Stimulated activated CD8-positive, alpha-beta memory T cell treated with anti-CD3 and anti-CD28 coated beads, Interleukin-12 subunit alpha, Interleukin-12 subunit beta, amount 100 ng/mL, for 24 hours (primary cell): Measurements from ENCODE around the gene SPEG.

Experiments
- DNase-seq: peaks from one replicate; pipeline ENCODE4 v3.0.0-alpha.2; 2020; ENCODE audit errors: extremely low read depth

SPEG gene

DNA sequence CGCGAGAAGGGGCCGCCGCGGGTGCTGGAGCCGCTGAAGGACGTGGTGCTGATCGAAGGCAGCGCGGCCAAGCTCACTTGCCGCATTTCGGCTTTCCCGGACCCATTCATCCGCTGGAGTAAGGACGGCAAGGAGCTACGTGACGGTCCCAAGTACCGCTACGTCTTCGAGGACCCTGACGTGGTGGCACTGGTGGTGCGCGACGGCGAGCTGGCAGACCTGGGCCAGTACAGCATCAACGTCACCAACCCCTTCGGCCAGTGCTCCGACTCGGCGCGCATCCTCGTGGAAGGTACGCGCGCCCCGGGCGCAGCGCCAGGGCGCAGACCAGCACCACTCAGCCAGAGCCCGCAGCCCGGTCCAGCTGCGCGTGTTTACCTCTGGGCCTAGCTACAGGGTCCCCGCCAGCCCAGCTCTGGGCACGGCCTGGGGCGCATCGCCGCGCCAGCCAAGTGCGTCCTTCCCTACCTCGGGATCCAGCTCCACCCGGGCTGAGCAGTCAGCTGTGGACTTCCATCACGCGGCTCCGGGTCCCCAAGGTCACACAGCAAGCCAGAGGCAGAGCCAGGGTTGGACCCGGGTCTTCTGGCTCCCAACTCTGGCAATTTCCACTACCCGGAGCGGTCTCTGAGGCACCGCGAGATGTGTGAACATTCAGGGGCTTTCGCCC, 62.3 kb downstream of the SPEG start:
- no peak for DNase-seq

DNA sequence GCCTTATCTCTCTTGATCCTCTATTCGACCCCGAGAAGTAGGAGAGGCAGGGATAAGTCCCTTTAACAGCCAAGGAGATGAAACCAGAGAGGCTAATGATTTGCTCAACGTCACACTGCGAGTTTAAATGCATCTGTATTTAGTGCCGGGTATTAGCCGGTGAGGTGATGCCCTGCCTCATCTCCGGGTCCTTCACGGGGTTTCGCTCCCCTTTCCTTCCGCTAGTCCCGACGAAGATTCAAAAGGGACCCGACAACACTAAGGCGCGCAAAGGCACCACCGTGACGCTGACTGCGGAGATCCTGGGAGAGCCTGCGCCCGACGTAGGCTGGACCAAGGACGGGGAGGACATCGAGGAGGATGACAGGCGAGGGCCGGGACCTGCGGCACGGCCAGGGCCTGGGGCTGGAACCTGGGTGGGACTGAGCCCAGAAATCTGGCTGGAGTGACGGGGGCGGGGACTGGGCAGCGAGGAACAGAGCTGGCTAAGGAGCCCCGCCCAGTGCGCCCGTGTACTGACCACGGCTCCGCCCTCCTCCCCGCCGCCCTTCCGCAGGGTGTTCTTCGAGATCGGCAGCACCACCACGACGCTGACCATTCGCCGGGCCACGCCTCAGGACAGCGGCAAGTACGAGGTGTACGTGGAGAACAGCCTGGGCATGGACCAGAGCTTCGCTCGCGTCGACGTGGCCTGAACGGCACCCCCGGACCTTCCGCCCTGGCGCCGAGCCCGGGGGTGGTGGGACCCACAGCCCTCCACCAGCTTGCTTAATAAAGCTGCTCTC, 63.0 kb downstream of the SPEG start:
- no peak for DNase-seq

DNA sequence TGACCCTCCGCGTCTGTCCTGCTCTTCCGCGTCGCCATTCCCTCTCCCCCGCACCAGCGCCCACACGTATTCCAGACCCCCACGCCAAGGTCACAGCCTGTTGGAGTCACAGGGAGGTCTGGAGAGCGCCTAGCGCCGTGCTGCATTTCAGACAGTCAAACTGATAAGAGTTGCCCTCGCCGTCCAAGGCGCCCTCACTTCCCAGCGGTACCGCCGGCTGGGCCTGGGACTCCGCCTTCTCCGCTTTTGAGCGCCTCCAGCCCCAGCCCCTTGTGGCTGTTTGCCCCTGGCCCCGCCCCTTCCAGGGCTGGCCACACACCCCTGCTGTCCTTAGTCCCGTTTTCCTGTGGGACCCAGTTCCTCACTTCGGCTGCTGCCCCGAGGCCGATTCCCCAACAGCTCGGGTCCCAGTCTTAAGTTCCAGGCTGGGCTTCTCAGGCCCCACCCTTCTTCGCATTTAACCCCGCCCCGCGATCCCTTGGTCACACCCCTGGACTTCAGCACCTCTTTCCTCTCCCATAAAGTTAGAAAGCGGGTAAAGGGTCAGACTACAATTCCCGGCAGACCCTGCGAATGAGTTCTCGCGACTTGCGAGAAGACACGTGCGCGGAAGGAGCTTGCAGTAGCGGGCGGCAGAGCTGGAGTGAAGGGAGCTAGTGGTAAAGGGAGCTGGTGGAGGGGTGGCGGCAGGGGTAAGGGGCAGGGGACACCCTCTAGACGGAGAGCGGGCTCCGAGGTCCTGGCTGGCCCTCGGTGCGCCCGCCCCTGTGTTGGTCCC, 63.8 kb downstream of the SPEG start, which contains the start of gene GMPPA:
Gene GMPPA (plus strand): TSS at position 612 of the 778 bp plus-strand sequence. CDS start 1,085 bp downstream, outside the sequence.
- DNase-seq = peak; percentile 74

DNA sequence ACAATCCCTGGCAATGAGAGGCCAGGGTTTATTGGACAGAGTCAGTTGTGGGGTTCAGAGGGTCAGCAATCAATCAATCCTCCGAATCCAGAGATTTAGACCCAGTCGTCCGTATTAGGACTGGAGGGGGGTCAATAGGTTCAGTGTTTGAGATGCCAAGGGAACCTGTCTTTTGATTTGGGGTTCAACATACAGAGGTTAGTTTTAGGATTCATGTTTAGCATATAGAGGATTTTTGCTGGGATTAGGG, 64.3 kb downstream of the SPEG start:
- no peak for DNase-seq

DNA sequence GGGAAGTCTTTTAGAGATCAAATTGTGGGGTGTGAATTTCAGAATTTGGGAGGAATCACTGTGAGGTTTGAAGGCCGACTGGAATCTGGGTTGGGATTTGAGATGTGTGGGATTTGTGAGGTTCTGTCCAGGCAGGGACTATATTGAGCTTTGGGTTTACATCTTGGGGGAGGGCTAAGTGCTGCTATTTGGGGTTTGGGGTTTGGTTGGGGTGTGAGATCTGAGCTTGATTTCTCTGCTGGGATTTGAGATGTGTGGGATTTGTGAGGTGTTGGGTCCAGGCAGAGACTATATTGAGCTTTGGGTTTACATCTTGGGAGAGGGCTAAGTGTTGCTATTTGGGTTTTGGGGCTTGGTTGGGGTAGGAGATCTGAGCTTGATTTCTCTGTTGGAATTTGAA, 64.9 kb downstream of the SPEG start:
- no peak for DNase-seq

DNA sequence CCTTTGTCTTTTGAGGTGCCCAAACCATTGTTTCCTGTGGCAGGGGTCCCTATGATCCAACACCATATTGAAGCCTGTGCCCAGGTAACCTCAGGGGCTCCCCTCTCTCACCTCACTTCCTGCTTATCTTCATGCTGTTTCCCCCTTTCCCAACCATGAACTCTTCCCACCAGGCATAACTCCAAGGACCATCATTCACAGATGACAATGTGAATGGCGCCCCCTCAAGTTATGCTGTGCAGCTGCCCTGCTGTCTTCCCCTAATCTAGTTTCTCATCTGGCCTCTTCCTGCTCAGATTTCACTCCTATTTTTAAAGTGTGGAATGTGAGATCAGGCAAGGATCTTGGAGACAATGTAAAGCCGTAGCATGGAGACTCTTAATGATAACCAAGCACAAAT, 65.5 kb downstream of the SPEG start:
- DNase-seq = no peak

DNA sequence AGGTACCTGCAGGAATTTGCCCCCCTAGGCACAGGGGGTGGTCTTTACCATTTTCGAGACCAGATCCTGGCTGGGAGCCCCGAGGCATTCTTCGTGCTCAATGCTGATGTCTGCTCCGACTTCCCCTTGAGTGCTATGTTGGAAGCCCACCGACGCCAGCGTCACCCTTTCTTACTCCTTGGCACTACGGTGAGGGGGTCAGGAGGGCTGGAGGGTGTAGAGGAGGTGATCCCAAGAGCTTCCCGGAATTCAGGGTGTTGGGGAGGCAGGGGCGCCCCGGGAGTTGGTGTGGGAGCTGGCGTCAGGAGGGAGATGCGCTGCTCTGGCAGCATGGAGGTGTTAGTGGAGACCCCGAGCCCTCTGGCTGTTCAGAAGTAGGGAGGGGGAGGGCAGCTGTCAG, 67.2 kb downstream of the SPEG start:
- no peak for DNase-seq

DNA sequence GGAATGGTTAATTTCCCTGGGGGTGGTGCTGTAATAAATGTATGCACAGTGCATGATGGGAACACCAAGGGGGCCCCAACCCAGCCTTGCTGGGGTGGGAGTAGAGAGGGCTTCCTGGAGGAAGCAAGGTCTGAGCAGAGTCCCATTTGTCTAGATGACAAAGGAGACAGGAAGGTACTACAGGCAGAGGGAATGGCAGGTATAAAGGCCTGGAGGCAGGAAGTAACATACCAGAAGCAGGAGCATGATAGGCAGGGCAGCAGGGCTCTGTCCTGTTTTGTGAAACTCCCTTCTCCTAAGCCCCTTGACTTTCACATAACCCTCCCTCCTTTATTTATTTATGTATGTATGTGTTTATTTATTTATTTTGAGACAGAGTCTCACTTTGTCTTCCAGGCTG, 68.0 kb downstream of the SPEG start:
- DNase-seq = no peak

DNA sequence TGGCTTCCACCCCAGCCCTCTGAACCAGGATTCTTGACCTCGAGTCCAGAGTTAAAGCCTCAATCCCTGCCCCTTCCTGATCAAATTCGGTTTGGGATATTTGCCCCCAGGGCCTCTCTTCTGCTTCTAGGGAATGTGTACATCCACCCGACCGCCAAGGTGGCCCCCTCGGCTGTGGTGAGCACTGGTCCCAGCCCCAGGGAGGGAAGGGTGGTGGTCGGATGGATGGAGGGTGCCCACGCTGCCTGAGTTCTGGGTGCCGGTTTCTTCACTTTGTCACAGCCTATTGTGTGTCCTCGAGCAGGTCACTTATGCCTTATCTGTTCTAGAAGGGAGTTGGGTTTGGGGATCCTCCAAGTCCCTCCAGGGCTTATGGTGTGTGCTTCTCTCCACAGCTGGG, 70.9 kb downstream of the SPEG start:
- DNase-seq = no peak

DNA sequence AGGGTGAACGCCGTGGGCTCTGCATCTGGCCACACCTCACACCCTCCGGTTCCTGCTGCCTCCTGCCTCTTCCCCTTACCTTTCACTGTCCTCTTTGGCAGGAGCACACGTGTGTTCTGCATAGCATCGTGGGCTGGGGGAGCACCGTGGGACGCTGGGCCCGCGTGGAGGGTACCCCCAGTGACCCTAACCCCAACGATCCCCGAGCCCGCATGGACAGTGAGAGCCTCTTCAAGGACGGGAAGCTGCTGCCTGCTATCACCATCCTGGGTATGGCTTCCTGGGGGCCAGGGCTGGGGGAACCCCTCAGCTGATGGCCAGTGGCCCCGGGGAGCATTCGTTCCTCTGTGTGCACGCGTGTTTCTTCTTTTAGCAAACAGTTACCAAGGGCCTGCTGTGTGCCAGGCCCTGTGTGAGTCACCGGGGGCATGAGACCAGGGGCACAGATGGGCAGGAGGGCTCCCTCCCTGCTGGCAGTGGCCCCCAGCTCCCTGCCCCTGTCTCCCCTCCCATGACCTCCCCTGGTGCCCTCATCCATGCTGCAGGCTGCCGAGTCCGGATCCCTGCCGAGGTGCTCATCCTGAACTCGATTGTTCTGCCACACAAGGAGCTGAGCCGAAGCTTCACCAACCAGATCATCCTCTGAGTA, 71.6 kb downstream of the SPEG start:
- no peak for DNase-seq

DNA sequence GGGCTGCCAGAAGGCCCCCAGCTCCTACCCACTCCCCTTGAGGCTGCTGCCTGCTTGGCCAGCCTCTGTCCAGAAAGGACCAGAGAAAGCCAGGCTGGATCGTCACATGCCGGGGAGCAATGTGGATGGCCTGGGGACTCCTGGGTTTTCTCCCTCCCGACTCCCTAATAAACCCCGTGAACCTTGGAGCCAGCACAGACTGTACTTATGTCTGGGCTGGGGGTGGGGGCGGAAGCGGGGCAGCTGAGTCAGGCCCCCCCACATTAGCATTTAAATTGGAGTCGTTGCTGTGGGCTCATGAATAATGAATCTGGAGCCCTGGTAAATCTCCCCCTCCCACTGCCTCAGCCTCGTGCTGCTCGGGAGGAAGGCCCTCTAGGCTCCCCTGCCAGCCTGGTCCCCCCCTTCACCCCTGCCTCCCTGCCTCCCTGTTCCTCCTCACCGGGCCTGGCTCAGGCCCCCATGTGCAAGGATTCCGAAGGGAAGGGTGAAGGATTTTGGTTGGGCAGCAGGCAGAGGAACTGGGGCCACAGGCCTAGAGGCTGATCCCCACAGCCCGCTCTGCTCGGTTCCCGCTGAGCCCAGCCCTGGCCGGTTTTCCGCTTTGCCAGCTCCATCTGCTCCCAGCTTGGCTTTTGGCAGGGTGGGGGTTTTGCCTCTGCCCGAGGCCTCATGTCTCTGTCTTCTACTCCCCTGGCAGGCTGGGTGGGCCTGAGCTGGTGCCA, 72.3 kb downstream of the SPEG start:
- DNase-seq = no peak

DNA sequence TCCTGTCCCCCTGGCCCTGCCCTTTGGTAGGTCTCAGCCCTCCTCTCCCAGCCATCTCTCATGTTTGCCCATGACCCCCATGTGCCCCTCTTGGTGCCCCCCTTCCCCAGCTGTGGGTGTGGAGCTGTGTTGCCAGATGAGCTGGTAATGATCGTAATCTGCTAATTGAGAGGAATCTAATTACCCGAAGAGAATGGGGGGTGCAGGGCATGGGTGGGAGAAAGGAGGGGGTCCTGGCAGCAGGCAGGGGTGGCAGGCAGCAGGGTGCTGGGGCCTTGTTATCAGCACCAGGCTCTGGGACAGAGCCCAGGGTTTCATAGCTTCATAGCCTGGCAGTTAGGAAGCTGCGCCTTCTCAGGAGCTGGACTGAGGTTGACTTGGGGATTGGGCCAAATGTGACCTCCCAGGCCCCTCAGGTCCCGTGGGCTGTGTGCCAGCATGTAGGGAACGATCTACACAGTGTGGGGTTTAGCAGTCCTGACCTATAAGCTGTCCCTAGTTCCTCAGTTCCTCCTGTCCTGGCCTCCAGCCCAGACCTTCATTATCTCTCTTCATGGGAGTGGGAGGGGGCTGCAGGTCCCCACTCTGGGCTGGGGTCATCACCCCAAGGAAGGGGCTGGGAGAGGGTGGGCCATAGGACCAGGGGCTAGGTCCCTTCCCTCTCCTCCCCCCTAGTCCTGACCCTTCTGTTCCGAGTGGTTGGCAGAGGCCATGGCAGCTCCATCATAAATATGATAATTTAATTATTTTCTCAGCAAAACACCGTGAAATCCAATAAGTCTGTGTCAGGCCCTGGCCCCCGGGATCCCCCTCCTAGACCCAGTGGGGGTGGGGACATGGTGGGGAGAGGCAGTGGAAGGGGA, 73.2 kb downstream of the SPEG start:
- DNase-seq = no peak

DNA sequence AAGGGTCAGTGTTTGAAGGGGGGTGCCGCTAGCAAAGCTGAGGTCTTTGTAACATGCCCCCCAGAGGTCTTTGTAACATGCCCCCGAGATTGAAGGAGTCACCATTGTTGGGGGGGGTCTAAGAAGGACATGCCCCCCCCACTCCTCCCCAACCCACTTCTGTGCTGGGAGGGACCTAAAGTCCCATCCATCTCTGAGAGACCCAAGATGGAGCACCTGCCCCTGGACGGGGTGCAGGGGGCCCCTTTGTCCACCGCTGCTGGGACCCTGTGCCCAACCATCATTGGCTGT, 73.7 kb downstream of the SPEG start:
- DNase-seq = no peak

DNA sequence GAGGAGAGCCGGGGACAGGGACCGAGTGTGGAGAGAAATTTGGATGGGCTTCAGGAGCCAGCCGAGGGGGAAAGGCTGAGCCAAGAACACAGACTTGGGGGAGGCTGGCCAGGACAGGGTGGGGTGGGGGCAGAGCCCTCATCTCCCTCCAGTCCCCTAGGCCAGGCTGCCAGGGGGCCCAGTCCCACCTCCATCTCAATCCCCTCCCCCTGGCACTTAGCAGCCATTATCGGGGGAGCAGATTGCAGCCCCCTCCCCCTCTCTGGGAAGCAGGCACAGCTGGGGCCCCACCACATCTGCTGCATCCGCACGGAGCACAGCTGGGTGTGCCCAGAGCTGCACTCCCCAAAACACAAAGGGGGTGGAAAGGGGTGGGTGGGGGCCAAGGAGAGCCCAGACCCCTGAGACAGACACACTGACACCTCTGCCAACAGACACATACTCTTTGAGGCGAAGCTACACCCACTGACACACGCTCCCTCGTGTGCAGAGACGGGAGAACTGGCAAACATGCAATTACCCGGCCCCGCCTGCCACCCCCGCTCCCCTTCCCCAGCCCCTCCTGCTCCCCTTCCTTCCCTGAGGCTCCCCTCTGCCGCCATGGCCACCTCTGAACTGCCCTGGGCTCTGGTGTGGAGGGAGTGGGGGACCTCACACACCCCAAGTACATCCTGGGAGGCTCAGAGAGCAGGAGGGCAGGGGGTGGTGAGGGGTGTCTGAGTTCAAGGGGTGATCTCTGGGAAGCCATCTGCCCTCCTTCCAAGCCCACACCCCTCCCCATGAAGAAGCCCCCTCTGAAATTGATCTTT, 74.5 kb downstream of the SPEG start:
- DNase-seq = no peak

DNA sequence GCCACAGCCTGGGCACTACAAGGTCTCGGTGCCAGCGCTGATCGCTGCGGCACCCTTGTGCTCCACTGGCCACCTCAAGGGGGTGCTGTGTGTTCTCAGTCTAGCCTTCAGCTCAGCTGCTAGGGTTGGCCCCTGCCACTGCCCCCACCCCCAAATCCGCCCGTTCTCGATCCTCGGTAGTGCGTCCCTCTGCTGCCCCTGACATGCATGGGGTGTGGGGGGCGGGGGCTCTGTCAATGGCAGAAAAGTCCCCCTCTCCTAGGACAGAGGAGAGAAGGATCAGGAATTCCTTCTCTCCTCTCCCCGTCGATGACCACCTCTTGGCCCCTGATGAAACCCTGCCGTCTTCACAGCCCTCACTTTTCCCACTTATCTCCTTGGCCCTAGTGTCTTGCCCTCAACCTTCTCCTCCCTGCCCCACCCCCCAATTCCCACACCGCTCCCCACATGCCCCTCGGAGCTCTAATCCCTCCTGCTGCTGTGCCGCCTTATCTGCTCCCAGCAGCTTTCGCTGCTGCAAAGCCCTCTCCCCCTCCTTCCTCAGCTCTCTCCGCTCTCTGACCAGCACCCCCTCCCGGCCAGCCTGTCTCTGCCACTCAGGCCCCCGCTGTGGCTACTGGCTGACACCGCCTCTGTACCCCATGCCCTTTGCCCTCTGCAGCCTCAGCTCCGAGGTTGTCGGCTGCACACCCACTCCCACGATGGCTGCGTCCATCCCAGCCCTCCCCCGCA, 75.3 kb downstream of the SPEG start:
- DNase-seq = no peak

DNA sequence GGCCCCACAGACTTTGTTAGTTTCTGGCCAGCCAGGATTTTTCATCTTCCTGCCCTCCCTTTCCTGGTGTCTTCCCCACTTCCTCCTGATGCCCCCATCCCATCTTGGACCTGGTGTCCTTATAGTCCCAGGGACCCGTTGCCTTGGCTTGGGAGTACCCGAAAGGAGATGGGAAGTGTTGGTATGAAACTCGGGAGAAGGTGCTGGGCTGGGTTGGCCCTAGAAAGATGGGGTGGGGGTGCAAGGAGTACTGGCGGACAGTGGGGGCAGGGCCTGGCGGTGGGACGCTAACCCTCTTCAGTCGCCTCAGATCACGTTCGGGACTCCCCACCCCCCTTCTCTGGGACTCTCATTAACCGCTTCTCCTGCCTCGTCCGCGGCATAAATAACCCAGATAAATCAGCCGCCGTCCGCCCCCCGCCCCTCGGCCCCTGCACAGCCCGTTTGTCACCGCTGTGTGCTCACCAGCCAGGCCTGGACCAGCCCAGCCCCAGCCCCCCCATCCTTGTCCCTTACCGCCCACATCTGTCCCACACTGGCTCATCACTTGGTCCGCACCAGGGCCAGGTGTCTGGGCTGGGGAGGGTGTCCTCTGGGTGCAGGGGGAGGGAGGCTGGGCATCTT, 76.0 kb downstream of the SPEG start:
- no peak for DNase-seq

DNA sequence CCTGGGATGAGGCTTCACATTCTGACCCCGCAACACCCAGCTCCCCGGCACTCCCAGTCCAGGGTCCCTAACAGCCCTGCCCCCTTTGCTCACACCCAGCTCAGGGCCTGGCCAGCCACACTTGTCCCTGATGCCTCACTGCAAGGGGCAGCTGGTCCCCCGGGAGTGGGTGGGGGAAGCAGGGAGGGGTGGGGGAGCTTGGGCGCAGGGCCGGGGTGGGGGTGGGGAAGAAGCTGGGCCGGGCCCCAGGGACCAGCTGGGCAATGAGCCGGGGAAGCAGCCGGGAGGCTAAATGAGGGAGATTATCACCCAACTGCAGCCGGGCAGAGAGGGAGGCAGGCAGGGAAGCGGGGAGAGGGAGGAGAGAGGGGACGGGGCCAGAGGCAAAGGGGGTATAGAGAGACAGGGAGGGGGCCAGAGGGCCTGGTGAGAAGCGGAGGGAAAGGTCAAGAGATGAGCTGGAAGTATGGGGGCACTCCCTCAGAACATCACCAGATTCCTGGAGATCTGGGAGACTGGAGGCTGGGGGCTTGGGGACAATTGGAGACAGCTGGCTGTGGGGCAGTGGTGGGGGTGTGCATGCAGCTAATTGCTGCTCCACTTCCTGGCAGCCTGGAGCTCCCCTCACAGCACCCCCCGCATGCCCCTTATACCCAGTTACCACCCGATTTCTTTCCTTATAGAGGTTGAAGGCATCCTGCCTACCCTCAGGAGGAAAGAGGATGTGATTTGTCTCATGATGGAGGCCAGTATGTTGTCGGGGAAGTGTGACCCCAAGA, 77.1 kb downstream of the SPEG start:
- no peak for DNase-seq

DNA sequence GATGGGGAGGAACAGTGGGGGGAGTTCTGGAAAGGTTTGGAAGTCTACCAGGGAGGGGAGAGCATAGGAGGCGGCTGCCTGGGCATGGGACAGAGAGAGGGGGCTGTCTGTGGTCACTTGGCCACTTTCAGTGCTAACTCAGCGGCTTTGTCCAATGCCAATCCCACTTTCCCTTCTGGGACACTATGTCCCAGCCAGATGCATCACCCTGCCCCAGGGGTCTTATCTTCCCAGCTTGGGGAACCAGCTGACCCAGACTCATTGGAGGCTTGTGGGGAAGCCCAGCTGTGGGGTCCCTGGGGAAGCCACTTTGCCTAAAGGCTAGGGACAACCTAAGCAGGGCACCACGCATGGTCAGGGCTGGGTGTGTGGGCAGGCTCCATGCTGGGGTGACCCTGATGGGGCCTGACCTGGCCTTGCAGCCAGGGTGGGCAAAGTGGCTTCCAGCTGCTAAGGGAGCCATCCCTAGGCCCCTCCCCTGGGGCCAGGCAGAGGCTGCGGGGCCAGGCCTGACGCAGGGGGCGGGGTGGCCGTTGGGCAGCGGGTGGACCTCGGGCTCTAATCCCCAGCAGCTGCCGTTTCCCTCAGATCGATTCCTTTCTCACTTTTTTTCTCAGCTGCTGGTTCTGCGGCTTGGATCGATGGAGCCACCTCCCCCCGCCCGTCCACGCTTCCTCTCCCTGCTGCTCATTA, 78.0 kb downstream of the SPEG start:
- no peak for DNase-seq
